A673 (cell line): ENCODE measurements around the gene SLC26A5. TPM values are rescaled to one million over a fixed set of nuclear protein-coding genes. Genes with fewer than 3 reads are reported as not detected.

Experiments
- BruUV-seq: library from RNA; stranded (reverse); fragments of 400-500 nt; replicated peaks from 2 replicates; lab custom pipeline; 2021; lab: Mats Ljungman, UMichigan
- CTCF ChIA-PET: fragments of 300-600 bp; sonication (Branson Sonifier 250); formaldehyde crosslinking; loops from one replicate; lab custom pipeline; 2022; ENCODE audit warnings: antibody characterized with exemption; lab: Charles Lee
- POLR2A ChIA-PET: fragments of 300-600 bp; sonication (Branson Sonifier 250); formaldehyde crosslinking; loops from one replicate; lab custom pipeline; 2022; ENCODE audit warnings: antibody characterized with exemption; ENCODE audit not compliant: low non-redundant PET; lab: Charles Lee
- DNase-seq: peaks from one replicate; pipeline ENCODE4 v3.0.0-alpha.2; 2015; ENCODE audit warnings: low spot score
- H3K27ac ChIP-seq: fragments of 200-600 bp; sonication (generic); 2 replicates; pipeline ENCODE4 v1.5.1; 2016; ENCODE audit warnings: mixed run types, low read depth, mild to moderate bottlenecking, mixed read lengths, antibody characterized with exemption, low read length; ENCODE audit not compliant: poor library complexity, severe bottlenecking
- H3K27me3 ChIP-seq: fragments of 200-600 bp; sonication (generic); replicated peaks from 2 replicates; pipeline ENCODE4 v1.6.1; 2017; ENCODE audit warnings: mixed run types, low read depth, mild to moderate bottlenecking, mixed read lengths, antibody characterized with exemption, low read length; ENCODE audit not compliant: insufficient read depth, poor library complexity
- H3K36me3 ChIP-seq: fragments of 200-600 bp; sonication (generic); 2 replicates; pipeline ENCODE4 v1.6.1; 2016; ENCODE audit warnings: mixed run types, mild to moderate bottlenecking, mixed read lengths, antibody characterized with exemption, low read length; ENCODE audit not compliant: insufficient read depth, poor library complexity, severe bottlenecking
- H3K4me1 ChIP-seq: fragments of 200-600 bp; sonication (generic); 2 replicates; pipeline ENCODE4 v1.6.1; 2017; ENCODE audit warnings: mixed run types, mild to moderate bottlenecking, mixed read lengths, antibody characterized with exemption, low read length; ENCODE audit not compliant: insufficient read depth, poor library complexity, severe bottlenecking
- H3K4me3 ChIP-seq: fragments of 200-600 bp; sonication (generic); 2 replicates; pipeline ENCODE4 v1.5.1; 2016; ENCODE audit warnings: low read depth, mixed run types, mild to moderate bottlenecking, mixed read lengths, low read length; ENCODE audit not compliant: poor library complexity, severe bottlenecking
- H3K9me3 ChIP-seq: fragments of 200-600 bp; sonication (generic); 2 replicates; pipeline ENCODE4 v1.6.1; 2016; ENCODE audit warnings: mixed run types, low read depth, mild to moderate bottlenecking, mixed read lengths, antibody characterized with exemption, low read length; ENCODE audit not compliant: poor library complexity, severe bottlenecking
- EZH2 ChIP-seq: fragments of 200-600 bp; sonication (generic); IDR thresholded peaks from 2 replicates; pipeline ENCODE4 v1.6.1; 2017; ENCODE audit warnings: borderline replicate concordance, low read depth, mild to moderate bottlenecking, mixed read lengths, antibody characterized with exemption, low read length; ENCODE audit not compliant: poor library complexity, severe bottlenecking
- intact Hi-C: fragments of 100-400 bp; cut with micrococcal nuclease; formaldehyde crosslinking; loops from one replicate; pipeline ENCODE4 v1.10.0; 2022; ENCODE audit not compliant: unreplicated experiment
- total RNA-seq: library from RNA; stranded (reverse); gene quantifications from 2 replicates; pipeline ENCODE4 v1.2.3, GENCODE V29; 2021
- TF ChIP-seq, protein P1 (sequence below): fragments of 300-800, 200-600 bp; sonication (generic); conservative IDR thresholded peaks from 2 replicates; pipeline ENCODE4 v1.5.1; 2017; ENCODE audit warnings: low read depth, mild to moderate bottlenecking, antibody characterized with exemption, low read length, moderate library complexity, mixed read lengths

Gene SLC26A5
- total RNA-seq, 1 experiment from 2014 or later, result not detected

DNA sequence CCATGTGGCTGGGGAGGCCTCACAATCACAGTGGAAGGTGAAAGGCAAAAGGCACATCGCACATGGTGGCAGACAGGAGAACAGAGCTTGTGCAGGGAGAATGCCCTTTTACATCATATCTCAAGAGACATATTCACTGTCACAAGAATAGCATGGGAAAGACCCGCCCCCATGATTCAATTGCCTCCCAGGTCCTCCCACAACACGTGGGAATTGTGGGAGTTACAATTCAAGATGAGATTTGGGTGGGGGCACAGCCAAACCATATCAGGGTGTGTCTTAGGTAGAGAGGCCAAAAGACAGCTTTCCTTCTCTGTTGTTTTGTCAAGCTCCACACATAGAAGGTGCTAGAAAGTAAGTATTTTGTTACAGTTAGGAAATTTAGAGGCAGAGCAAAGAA lies 20.8 kb upstream of the SLC26A5 start:
- Histone ChIP-seq H3K27ac (no peak overlapping the region), H3K9me3 (no peaks in the 10 kb centered on the region), H3K27me3 (peaks cover 73% of the 10 kb centered on the region), H3K36me3 (no peaks in the 10 kb centered on the region), H3K4me1 (no peaks in the 10 kb centered on the region), H3K4me3 (no peak overlapping the region)
- ChIA-PET CTCF (no interaction called here), POLR2A (no interaction called here)
- no TSS peak for BruUV-seq
- intact Hi-C loops, result no loop called here
- no peak for DNase-seq
- no peak for TF ChIP-seq EZH2
- TF ChIP-seq, protein P1, sequence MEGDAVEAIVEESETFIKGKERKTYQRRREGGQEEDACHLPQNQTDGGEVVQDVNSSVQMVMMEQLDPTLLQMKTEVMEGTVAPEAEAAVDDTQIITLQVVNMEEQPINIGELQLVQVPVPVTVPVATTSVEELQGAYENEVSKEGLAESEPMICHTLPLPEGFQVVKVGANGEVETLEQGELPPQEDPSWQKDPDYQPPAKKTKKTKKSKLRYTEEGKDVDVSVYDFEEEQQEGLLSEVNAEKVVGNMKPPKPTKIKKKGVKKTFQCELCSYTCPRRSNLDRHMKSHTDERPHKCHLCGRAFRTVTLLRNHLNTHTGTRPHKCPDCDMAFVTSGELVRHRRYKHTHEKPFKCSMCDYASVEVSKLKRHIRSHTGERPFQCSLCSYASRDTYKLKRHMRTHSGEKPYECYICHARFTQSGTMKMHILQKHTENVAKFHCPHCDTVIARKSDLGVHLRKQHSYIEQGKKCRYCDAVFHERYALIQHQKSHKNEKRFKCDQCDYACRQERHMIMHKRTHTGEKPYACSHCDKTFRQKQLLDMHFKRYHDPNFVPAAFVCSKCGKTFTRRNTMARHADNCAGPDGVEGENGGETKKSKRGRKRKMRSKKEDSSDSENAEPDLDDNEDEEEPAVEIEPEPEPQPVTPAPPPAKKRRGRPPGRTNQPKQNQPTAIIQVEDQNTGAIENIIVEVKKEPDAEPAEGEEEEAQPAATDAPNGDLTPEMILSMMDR, result no peak

GRCh38 chr7:103462358-103462757 lies 16.4 kb upstream of the SLC26A5 start:
- no peak overlapping the region for H3K4me3 ChIP-seq
- ChIA-PET POLR2A (no interaction called here), CTCF (no interaction called here)
- no peaks in the 10 kb centered on the region for H3K9me3 ChIP-seq
- TF ChIP-seq, protein P1, result no peak
- TF ChIP-seq EZH2, result no peak
- BruUV-seq, result no TSS peak
- DNase-seq, result no peak
- no peaks in the 10 kb centered on the region for H3K4me1 ChIP-seq
- H3K27me3 ChIP-seq, result peaks cover 50% of the 10 kb centered on the region
- no peak overlapping the region for H3K27ac ChIP-seq
- intact Hi-C loops, result no loop called here
- no peaks in the 10 kb centered on the region for H3K36me3 ChIP-seq

- intact Hi-C loops, result loop anchor here (5.0 kb wide), 1 partner anchor 715 kb away; no protein-coding TSS in a partner anchor
- Histone ChIP-seq H3K4me1 (no peaks in the 10 kb centered on the region), H3K4me3 (no peak overlapping the region), H3K36me3 (no peaks in the 10 kb centered on the region), H3K9me3 (no peaks in the 10 kb centered on the region), H3K27me3 (peaks cover 60% of the 10 kb centered on the region), H3K27ac (no peak overlapping the region)
- POLR2A ChIA-PET, result no interaction called here
- no TSS peak for BruUV-seq
- peak; percentile 75 for DNase-seq
- TF ChIP-seq, protein P1, result peak; percentile 75
- no peak for TF ChIP-seq EZH2
- CTCF ChIA-PET, result interaction anchor here (0.6 to 0.8 kb wide), 2 partner anchors 16 to 38 kb away, joined by 4 read pairs; no protein-coding TSS in a partner anchor
Observed at GRCh38 chr7:103447073-103447960, 1.3 kb upstream of the SLC26A5 start.
